HG02588 (cell line): ENCODE measurements around the gene TSPAN18.
A peak's percentile ranks its signal among the peaks of the same experiment; 100 is the strongest.

Experiments
- ATAC-seq: cut with Tn5 transposase; IDR thresholded peaks from one replicate; pipeline ENCODE4 v1.9.1; 2021; ENCODE audit warnings: mild to moderate bottlenecking, moderate library complexity; ENCODE audit not compliant: unreplicated experiment

TSPAN18 gene

DNA sequence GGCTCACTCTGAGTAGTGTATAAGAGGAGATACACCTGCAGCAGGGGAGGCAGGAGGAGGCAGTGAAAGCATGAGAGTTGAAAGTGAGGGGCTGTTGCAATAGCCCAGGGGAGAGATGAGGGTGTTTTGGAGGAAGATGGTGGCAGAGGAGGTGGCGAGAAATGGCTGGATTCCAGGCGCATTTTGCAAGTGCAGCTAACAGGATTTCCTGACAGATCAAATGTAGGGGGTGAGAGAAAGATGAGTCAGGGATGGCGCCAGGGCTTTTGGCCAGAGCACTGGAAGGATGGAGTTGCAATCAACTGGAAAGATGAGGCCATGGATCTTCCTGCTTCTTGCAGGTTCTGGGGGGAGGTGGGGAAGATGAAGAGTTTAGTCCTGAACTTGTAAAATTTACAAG lies 16.8 kb upstream of the TSPAN18 start:
- no peak for ATAC-seq

GRCh38 chr11:44711113-44711786 lies 15.5 kb upstream of the TSPAN18 start:
- no peak for ATAC-seq

DNA sequence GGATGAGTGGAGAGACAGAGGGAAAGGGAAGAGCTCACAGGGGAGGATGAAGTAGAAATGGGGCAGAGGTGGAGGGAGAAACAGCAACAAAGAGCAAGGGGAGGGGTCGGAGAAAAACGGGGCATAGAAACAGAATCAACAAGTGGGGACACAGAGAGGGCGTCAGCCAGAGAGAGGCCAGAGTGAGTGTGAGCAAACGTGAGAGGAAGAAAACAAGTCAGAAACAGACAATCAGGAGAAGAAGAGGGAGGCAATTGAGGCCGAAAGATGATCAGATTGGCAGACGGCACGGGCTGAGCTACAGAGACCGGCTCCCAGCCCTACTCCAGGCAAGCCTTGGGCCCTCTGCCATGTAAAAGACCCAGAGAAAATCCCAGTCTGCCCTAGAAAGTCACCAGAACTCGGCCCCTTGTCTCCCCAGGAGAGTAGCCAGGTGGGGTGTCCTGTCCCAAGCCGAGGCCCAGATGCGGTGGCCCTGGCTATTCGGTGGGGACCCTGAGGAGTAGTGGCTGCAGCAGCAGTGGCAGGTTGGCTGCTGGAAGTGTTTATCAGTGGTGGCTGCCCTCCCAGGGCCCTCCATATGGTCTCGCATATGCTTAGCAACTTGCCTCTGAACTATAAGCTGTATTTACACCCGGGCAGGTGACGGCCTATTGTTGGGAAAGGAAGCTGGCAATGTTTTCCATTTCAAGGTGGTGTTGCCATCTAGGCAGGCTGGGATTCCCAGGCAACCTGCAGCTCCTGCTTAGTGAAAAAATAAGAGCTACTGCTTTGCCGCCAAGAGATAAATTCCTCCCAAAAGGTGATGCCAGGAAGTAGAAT lies 14.8 kb upstream of the TSPAN18 start:
- no peak for ATAC-seq

- ATAC-seq: no peak
Measured at GRCh38 chr11:44713022-44713421, 13.7 kb upstream of the TSPAN18 start.

DNA sequence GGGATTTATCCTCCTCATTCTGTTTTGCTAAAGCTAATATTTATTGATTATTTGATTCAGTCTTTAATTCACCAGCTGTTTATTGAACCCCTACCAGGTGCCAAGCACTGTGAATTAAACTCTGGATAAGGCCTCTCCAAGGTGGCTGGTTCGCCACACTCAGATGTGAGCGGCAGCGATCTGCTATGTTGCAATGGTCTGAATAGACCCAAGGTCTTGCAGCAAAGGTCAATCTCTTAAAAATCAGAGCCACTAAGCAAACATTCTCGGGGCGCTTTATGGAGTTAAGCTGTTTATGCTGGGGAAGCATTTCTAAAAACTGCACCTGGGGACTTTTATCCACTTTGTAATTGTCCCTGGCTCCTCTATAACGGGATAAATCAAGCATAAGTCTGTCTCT lies 10.5 kb upstream of the TSPAN18 start:
- ATAC-seq: no peak

DNA sequence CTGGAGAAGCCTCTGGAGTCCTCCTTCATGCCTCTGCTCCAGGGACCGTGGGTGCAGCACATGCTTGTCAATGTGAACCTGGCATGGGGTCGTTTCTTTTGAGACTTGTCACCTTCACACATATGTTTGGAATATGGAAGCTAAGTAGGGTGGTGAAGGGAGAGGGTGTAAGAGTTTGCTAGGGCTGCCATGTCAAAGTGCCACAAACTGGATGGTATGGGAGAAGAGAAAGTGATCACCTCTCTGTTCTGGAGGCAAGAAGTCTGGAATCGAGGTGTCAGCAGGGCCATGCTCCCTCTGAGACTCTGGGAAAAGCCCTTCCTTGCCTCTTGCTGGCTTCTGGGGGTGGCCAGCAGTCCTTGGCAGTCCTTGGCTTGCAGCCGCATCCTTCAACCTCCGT lies 8.7 kb upstream of the TSPAN18 start:
- no peak for ATAC-seq

GRCh38 chr11:44718612-44719390 lies 8.0 kb upstream of the TSPAN18 start:
- ATAC-seq: no peak

- ATAC-seq: no peak
Measured at GRCh38 chr11:44725016-44725685, 1.6 kb upstream of the TSPAN18 start.

GRCh38 chr11:44725757-44726282 lies 942 bp upstream of the TSPAN18 start:
- peak; percentile 2 for ATAC-seq

- ATAC-seq: no peak
Measured at GRCh38 chr11:44727114-44727372, 281 bp downstream of the TSPAN18 start.

- ATAC-seq: peak; percentile 48
Measured at GRCh38 chr11:44727373-44728287, 868 bp downstream of the TSPAN18 start.

- no peak for ATAC-seq
Measured at GRCh38 chr11:44728491-44728910, 1.7 kb downstream of the TSPAN18 start.

- ATAC-seq: no peak
Measured at GRCh38 chr11:44729063-44729462, 2.3 kb downstream of the TSPAN18 start.

DNA sequence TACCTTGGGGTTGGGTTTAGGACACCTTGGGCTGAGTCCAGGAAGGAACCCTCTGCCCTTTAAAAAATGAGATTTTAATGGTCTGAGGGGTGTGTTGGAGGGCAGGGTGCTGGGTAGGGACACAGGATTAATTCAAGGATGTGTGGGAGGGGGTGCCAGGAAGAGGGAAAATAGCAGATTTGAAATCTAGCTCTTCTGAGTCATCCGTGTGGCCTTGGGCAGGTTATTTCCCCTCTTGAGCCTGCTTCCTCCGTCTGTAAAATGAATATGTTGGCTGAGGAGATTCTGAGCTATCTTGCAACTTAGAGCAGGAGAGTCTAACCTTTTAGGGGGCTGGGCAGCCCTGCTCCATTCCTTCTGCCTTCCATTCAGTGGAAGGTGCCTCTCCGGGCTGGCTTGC lies 3.0 kb downstream of the TSPAN18 start:
- no peak for ATAC-seq

DNA sequence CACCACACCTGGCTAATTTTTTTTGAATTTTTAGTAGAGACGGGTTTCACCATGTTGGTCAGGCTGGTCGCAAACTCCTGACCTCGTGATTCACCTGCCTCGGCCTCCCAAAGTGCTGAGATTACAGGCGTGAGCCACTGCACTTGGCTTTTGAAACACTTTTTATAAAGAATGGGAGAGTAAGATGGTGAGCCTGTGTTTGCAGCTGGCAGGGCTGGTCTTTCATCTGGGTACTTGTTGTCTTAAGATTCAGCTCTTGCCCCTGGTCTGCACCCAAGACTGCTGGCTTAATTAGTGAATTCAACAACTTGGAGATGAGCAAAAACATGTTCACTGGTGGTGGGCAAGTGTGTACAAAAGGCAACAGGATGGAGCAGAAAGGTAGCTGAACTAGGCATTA lies 4.0 kb downstream of the TSPAN18 start:
- no peak for ATAC-seq

GRCh38 chr11:44731685-44732430 lies 5.1 kb downstream of the TSPAN18 start:
- ATAC-seq: no peak

GRCh38 chr11:44732564-44732963 lies 5.8 kb downstream of the TSPAN18 start:
- no peak for ATAC-seq

GRCh38 chr11:44733877-44734276 lies 7.1 kb downstream of the TSPAN18 start:
- no peak for ATAC-seq

GRCh38 chr11:44734843-44735381 lies 8.2 kb downstream of the TSPAN18 start:
- ATAC-seq: no peak
